Gastrocnemius medialis (tissue), 4 donors: ENCODE measurements around the gene APOBEC3C.
"Not testable (repeated sequence)": the region's sequence is repeated elsewhere in the genome, so short reads cannot be mapped to it uniquely, and the experiment has no call there.

ENCODE experiments used
- POLR2A ChIP-seq, 2 donors: fragments of 450-650 bp; IDR thresholded peaks; one replicate each; pipeline ENCODE4 v1.6.1; 2017; ENCODE audit warnings: antibody characterized with exemption in 2 of 2, mild to moderate bottlenecking in 2 of 2, moderate library complexity in 2 of 2
- TF ChIP-seq, protein P1 (sequence below), 5 experiments: fragments of 450-650 bp in 3 of 5; fragments of 200-600 bp in 2 of 5; sonication (generic) in 2 of 5; IDR thresholded peaks in 4 of 5; conservative IDR thresholded peaks in 1 of 5; 1 replicate in 4 of 5; 2 replicates in 1 of 5; pipeline ENCODE4 v1.5.1; 2016 to 2019; ENCODE audit warnings: antibody characterized with exemption in 5 of 5, mild to moderate bottlenecking in 3 of 5, moderate library complexity in 3 of 5

DNA sequence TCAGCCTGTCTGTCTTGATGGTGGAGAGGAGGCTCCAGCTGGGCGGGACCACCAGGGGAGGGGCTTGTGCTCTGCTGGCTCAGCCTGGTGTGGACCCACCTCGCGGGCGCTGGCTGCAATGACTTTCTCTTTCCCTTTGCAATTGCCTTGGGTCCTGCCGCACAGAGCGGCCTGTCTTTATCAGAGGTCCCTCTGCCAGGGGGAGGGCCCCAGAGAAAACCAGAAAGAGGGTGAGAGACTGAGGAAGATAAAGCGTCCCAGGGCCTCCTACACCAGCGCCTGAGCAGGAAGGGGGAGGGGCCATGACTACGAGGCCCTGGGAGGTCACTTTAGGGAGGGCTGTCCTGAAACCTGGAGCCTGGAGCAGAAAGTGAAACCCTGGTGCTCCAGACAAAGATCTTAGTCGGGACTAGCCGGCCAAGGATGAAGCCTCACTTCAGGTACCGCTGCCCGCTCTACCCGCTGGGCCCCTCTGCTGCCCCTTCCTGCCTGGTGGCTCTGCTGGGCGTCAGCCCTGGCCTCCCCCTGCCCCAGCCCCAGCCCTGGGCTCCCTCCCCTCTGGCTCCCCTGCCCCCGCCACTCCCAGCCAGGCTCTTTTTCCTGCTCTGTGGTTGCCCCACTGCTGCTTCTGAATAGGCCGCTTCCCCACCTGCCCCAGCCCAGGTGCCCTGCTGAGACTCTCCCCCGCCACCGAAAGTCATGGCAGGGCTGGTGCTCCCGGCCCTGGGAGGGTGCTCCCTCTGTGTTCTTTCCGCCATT lies 26.7 kb downstream of the APOBEC3C start, which contains the start of gene APOBEC3F:
- TF ChIP-seq, protein P1, sequence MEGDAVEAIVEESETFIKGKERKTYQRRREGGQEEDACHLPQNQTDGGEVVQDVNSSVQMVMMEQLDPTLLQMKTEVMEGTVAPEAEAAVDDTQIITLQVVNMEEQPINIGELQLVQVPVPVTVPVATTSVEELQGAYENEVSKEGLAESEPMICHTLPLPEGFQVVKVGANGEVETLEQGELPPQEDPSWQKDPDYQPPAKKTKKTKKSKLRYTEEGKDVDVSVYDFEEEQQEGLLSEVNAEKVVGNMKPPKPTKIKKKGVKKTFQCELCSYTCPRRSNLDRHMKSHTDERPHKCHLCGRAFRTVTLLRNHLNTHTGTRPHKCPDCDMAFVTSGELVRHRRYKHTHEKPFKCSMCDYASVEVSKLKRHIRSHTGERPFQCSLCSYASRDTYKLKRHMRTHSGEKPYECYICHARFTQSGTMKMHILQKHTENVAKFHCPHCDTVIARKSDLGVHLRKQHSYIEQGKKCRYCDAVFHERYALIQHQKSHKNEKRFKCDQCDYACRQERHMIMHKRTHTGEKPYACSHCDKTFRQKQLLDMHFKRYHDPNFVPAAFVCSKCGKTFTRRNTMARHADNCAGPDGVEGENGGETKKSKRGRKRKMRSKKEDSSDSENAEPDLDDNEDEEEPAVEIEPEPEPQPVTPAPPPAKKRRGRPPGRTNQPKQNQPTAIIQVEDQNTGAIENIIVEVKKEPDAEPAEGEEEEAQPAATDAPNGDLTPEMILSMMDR (IDR thresholded peaks at IDR 0.05 in 4 of 5, conservative IDR thresholded peaks at IDR 0.05 in 1 of 5): not testable (repeated sequence)
- TF ChIP-seq POLR2A (IDR thresholded peaks at IDR 0.05): peak; percentile 23 to 42
